GM21528 (cell line): ENCODE results near the gene KCNMB1.

Experiments used
- ATAC-seq: cut with Tn5 transposase; IDR thresholded peaks from one replicate; pipeline ENCODE4 v1.9.1; 2021; ENCODE audit warnings: mild to moderate bottlenecking, moderate library complexity; ENCODE audit not compliant: unreplicated experiment, low FRiP score

Gene KCNMB1

GRCh38 chr5:170416526-170416925, 27.4 kb upstream of the KCNMB1 start:
- ATAC-seq = no peak

- ATAC-seq = no peak
Measured at GRCh38 chr5:170414786-170415185, 25.6 kb upstream of the KCNMB1 start.

GRCh38 chr5:170413897-170414296, 24.7 kb upstream of the KCNMB1 start:
- ATAC-seq = no peak

- ATAC-seq = no peak
Measured at GRCh38 chr5:170411100-170411499, 21.9 kb upstream of the KCNMB1 start.

GRCh38 chr5:170410401-170410800, 21.2 kb upstream of the KCNMB1 start:
- ATAC-seq = no peak

- ATAC-seq = no peak
Measured at GRCh38 chr5:170408877-170409660, 19.9 kb upstream of the KCNMB1 start.

GRCh38 chr5:170408226-170408625, 19.1 kb upstream of the KCNMB1 start:
- ATAC-seq = no peak

GRCh38 chr5:170407062-170407461, 17.9 kb upstream of the KCNMB1 start:
- no peak for ATAC-seq

- ATAC-seq = no peak
Measured at GRCh38 chr5:170405817-170406216, 16.6 kb upstream of the KCNMB1 start.

GRCh38 chr5:170404398-170404797, 15.2 kb upstream of the KCNMB1 start:
- ATAC-seq = no peak

GRCh38 chr5:170403675-170404074, 14.5 kb upstream of the KCNMB1 start:
- no peak for ATAC-seq

GRCh38 chr5:170402508-170402907, 13.3 kb upstream of the KCNMB1 start:
- no peak for ATAC-seq

GRCh38 chr5:170397059-170397458, 7.9 kb upstream of the KCNMB1 start:
- ATAC-seq = no peak

GRCh38 chr5:170393958-170394357, 4.8 kb upstream of the KCNMB1 start:
- ATAC-seq = no peak

- no peak for ATAC-seq
Measured at GRCh38 chr5:170393235-170393634, 4.1 kb upstream of the KCNMB1 start.

- no peak for ATAC-seq
Measured at GRCh38 chr5:170390472-170390871, 1.3 kb upstream of the KCNMB1 start.

GRCh38 chr5:170389550-170389892, 354 bp upstream of the KCNMB1 start:
- no peak for ATAC-seq

- no peak for ATAC-seq
Measured at GRCh38 chr5:170387775-170388639, 1.2 kb downstream of the KCNMB1 start.

- ATAC-seq = no peak
Measured at GRCh38 chr5:170386743-170387395, 2.3 kb downstream of the KCNMB1 start.

- no peak for ATAC-seq
Measured at GRCh38 chr5:170383227-170383626, 5.9 kb downstream of the KCNMB1 start.

- no peak for ATAC-seq
Measured at GRCh38 chr5:170382790-170383189, 6.4 kb downstream of the KCNMB1 start.
